GM19240 (cell line): ENCODE data around the gene GINS2.

Experiments
- DNase-seq: peaks from one replicate; pipeline ENCODE4 v3.0.0; 2011; ENCODE audit warnings: low spot score; ENCODE audit not compliant: insufficient read length

GINS2 gene

DNA sequence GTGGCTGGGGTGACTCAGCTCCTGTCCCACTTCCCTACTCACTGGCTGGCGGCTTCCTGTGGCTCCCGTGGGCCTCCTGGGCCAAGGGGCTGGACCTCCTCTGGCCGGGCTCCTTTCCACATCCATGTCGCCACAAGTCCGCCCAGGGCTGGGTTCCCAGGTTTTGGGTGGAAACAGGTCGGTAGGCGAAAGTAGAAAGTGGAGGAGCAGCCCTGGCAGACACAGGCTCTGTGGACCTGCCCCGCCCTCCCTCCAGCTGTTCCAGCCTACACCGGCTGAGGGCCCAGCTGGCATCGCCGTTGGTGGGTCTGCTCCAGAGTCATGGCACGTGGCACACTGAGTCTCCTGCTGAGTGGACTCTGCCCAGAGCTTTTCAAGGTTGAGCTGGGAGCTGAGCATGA lies 47.0 kb downstream of the GINS2 start:
- DNase-seq: no peak

DNA sequence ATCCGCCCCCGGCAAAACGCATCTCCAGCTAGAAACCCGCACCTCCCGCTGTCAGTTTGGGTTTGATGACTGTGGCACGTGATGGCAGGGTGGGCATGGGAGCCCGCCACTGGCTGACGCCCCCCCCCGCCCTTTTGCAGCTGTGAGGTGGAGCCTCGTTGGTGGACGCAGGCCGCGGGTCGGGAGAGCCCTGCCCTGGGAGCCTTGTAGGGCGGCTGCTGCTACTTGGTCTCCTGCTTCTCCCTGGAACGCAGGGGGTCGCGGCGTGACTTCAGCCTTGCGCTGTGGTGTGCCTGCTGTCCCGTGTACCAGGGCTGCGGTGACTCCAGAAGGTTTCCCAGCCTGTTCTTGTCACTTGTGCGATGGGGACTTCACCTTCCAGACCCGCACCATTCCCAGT lies 47.4 kb downstream of the GINS2 start:
- DNase-seq: no peak

DNA sequence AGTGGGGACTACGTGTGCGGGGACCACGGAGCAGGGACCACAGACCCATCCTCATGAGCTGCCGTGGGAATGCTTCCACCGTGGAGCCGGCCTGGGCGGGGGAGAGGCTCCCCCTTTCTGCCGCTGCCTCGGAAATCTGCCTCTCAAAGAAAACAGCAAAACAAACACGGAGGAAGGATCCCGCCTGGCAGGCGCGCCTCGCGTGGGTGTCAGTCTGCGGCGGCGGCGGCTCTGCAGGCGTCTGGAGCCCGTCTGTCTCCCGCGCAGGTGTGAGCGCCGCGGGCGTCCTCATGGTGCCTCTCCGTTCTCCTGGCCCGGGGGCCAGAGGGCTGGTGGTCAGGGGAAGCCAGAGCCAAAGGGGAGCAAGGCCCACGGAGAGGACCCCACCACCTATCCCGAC lies 48.2 kb downstream of the GINS2 start:
- DNase-seq: no peak

DNA sequence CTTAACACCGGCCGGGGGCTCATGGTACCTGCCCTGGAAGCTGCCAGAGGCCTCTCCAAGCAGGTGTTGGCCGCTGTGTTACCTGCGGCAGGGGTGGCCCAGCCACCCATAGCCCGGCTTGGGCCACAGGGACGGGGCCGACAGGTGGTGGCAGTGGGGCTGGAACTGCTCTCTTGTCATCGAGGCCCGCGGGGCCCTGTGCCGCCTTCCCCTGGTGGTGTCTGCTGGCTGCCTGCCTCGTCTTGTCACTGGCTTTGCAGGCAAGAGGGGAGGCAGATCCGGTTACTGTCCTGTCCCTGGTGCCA lies 48.5 kb downstream of the GINS2 start:
- no peak for DNase-seq

DNA sequence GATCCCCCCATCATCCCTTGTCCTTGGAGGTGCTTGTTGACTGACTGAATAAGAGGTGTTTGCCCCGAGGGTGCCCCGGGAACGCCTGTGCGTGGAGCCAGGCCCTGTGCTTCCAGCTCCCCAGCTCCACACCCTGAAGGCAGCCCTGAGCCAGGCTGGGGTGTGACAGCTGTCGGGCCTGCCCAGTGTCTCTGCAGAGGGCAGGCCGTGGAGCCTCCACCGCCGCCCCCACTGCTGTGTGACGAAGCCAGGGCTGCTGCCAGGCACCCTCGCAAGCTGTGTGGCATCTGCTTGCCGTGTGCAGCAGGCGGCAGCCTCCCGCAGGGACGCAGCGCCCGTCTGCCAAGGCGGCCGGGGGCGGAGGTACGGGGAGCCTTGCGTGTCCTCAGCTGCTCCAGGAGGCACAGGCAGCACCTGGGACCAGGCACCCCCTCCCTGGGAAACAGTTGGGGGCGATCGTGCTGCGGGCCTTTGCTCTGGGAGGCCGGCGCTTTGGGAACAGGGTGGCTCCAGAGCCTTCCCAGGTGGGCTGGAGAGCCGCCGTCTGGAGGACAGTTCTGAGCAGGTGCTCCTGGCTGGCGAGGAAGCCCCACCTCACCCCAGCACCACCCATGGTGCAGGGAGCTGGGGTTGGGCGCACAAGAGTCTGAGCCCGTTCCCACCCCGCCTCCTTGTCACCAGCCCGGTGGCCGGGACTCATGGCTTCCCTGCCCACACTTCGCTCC lies 49.1 kb downstream of the GINS2 start:
- DNase-seq: no peak

DNA sequence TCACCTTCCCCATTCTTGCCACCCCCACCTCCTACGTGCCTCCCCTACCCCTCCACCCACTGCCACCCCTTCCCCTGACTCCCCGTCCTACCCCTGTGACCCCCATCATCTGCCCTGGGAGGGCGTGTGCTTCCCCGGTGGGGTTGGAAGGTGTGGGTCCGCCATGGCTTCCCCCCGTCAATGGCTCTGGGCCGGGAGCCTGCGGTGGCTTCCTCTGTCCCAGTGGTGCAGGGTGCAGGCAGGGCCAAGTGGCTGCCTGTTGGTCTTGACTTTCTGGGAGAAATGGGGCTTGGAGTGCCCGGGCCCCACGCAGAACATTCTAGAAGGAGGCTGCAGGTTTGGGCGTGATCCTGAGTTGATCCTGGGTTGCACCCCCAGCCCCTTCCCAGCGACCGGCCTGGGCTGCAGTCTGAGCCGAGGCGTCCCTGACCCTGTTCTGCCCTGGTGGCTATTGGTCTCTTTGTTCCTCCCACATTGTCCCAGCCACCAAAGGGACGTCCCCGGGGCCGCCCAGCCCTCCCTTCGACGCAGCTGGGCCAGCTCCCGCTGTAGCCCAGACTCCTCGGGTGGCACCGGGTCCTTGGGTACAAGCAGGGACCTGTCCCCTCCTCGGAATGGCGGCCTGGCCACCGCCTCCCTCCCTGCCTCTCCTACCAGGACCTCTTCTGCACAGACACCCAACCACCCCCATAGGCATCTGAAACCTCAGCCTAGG lies 49.9 kb downstream of the GINS2 start:
- DNase-seq: no peak

DNA sequence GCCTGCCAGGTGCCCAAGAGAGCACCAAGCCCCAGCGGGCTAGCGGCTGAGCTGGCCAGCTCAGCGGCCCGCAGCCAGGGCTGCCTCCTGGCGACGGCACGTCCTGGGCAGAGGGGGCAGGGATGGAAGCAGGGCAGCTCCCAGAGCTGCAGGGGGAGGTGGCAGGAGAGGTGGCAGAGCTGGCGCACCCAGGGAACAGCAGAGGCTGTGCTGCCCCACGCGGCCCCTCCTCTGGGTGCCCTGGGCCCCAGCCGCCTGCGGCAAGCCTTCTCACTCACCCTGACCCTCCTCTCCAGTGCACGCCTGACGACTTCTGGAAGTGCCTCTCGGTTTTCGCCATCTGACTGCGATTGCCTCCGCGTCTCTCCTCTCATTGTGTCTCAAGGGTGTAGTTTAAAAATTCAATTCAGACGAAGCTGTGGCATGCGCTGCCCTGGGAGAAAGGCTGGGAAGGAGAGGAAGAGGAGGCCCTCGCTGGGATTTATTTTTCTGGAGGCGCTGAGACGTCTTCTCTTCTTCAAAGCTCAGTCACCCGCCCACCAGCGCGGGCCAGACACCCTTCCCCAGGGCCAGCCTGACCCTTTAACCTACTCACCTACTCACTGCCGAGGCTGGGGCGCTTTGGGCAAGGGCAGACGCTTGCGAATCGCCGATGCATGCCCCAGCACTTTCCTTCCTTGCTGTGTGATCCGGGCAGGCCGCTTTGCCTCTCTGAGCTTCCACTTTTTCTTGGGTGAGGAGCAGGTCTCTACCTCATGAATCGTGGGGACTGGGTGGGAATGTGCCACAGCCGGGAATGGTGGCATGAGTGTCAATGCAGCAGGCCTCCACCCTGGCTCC lies 50.7 kb downstream of the GINS2 start:
- DNase-seq: no peak

DNA sequence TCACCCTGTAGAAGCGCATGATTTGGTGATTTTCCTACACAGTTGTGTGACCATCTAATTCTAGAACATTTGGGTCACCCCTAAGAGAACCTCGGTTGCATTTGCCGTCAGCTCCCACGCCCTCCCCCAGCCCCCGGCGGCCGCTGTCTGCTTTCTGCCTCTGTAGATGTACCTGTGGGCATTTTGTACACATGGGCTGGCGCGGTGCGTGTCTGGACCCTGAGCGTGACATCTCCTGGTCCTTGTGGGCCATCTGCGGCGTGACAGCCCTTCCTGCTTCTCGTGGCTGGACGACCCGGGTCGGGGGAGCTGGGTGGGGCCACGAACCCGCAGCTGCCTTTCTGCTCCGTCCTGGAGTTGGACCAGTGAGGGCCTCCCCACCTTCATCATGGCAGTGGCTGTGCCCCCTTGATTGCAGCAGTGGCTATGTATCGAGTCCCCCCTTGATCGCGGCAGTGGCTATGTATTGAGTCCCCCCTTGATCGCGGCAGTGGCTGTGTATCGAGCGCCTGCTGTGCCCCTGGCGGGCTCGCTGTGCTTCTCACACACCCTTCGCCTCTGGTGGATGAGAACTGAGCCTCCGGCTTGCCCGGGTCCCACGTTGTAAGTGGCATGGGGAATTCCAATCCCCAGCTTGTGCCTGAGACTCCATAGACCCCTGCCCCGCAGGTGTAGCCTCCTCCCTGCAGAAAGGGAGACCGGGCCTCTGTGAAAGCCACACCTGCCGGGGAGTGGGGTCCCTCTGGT lies 51.5 kb downstream of the GINS2 start:
- no peak for DNase-seq

DNA sequence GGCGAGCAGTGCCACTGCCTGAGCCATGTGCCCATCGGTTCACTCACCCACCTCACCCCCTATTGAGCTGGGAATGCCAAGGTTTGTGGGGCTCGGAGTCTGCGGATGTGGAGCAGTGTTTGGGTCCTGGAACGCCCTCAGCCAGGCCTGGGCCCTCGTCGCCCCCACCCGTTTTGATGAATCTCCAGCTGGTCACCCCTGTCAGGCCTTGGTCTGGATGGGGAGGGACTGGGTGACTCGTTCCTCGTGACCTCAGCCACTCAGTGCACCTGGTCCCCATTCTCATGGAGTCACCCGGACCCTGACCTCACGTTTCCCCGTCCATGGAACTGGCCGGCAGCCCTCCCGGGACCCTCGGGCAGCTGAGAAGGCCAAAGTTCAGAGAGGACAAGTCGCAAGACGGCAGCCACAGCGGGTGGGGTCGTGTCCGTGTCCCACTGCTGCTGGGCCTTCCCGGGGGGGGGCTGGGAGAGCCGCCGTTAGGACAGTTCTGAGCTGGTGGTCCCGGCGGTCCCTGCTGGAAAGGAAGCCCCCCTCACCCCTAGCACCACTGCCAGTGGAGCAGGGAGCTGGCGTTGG lies 52.4 kb downstream of the GINS2 start:
- no peak for DNase-seq

DNA sequence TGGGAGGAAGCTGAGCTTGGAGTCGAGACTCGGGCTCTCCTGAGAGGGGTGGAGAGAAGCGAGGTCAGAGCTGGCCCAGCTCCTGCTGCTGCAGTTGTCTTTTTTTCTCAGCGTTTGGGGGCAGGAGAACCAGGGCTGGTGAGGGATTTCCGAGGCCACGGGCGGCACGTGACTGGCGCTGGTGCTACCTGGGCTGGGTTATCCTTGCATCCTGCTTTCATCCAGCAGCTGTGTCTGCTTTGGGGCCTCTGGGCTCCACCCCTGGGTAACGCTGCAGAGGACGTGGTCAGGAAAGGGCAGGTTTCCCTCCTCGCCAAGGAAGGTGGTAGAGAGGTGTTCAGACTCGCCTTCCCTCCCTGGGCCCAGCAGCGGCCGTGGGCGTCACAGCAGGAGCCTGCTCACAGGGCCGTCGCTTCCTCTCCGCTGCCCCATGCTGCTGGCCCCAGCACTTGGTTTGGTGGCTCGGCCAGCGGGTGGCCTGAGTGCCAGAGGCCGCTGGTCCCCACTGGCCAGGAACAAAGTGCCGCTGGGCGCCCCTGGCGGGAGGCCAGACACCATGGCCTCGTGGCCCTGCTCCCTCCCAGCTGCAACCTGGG lies 53.1 kb downstream of the GINS2 start:
- no peak for DNase-seq

DNA sequence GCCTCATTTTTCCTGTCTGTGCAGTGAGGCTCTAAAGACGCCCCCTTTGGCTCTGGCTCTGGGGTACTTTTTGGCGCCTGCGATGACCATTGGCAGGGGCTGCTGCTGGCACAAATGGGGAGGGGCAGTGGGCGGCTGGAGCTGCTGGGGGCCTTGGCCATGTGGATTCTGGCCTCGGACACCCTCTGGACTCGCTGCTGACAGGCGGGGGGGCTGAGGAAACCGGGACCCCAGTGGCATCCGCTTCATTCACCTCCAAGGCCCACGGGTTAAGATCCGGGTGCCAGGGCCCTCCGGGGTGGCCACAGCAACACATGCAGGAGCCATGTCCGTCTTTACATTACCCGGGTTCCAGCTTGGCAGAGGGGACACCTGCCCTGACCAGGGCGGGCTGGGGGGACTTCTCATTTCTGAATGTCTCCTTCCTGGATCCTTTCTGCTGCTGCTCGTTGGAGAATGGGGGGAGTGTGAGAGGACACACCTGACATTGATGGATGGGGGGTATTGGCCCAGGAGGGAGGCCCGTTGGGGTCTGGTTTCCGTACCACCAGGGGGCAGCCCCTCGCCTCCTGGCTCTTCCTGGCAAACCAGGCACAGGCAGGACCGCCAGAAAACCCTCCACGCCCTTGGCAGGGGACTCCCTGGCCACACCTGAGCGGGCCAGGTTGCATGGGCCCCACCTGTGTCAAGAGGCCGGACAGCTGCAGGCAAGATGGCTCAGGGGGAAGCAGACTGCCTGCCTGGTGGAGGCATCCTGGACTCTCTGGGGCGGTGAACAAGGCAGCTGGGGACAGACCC lies 53.8 kb downstream of the GINS2 start:
- DNase-seq: no peak

DNA sequence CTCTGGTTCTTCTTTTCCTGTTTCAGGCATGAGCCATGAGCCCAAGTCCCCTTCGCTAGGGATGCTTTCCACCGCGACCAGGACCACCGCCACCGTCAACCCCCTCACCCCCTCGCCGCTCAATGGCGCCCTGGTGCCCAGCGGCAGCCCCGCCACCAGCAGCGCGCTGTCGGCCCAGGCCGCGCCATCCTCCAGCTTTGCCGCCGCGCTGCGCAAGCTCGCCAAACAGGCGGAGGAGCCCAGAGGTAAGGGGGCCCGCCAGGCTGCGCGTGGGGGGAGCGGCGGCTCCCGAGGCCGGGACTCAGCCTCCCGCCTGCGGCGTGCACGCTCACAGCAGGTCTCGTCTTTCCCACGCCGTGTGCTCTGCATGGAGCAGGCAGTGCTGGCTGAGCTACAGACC lies 54.9 kb downstream of the GINS2 start:
- no peak for DNase-seq

DNA sequence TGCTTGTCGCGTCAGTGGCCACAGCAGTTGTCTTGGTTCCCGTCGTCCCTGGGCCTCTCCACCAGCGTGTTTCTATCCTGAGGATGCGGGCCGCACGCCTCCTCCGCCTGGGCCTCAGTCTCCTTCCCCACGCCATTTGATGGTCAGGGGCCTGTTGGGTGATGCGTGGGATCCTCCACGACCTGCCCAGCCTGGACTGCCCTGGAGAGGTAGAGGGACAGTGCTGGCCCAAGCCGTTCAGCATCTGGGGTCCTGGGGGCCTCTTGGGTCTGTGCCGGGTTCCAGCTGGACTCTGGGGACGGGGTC lies 55.4 kb downstream of the GINS2 start:
- DNase-seq: no peak

DNA sequence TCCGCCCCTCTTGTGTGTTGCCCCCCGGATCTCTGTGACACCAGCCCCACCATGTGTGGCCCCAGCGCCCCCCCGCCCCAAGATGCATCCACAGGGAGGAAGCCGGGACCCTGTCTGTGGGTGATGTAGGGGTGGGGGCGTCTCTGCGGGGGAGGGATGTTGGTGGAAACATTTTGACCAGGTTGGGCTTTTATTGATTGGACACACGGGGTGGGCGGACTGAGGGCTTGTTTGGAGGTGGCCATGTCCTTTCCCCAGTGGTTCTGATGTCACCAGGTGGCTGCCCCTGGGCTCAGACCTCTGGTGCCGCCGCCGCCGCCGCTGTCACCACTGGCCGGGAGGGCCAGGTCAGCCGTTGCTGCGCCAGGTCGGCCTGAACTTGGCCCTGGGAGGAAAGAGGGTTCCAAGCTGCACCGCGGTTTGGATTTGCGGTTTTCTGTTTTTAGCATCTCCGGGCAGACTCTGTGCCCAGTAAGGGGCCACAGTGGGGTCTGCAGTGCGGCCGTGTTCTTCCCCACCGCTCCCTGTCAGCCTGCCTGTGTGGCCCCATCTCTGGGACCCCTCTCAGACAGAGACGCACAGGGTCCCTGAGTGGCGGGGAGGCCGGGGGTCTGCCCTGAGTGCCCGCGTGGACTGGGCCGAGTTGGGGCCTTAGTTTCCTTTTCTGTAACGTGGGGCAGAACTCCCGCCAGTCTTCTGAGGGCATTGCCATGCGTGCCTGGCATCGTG lies 55.9 kb downstream of the GINS2 start:
- no peak for DNase-seq

DNA sequence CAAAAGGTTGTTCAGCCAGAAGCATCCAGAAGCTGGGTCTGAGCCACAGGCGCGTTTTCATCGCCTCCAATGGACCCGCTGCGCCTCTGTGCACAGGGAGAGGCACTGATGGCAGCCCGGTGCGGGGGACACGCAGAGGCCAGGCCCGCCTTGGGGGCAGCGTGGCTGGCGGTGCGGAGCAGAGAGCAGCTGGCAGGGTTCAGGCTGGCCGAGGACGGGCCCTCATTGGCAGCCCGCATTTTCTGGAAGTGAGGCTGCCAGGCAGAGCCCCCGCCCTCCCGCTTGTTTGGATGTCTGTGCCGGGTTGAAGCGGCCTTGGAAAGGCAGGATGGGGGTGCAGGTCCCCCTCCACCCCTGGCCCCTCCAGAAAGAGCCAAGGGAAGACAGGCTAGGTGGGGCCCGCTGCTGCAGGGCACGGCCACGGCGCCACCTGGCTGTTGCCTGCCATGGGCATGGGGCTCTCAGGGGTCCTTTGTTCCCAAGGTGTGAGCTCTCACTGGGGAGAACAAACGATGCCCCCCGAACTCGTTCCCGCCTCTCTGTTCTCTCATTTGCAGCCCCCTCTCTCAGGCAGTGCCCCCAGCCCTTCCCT lies 56.9 kb downstream of the GINS2 start:
- no peak for DNase-seq

DNA sequence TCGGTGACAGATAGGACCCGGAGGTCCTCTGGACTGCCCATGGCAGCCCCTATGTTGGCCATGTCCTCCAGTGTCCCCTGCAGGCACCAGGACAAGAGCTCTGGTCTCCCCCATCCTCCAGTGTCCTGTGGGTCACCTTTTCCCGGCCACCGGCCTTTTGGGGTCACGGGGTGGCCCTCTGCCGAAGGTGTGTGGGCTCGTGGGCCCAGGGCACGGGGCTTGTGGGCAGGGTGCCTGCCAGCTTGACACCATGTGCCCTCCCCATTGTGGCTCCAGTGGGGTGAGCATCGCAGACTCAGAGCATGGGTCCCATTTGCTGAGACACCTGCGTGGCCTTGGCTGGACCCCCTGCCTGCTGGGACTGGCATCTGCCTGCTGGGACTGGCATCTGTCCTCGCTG lies 57.5 kb downstream of the GINS2 start:
- no peak for DNase-seq

DNA sequence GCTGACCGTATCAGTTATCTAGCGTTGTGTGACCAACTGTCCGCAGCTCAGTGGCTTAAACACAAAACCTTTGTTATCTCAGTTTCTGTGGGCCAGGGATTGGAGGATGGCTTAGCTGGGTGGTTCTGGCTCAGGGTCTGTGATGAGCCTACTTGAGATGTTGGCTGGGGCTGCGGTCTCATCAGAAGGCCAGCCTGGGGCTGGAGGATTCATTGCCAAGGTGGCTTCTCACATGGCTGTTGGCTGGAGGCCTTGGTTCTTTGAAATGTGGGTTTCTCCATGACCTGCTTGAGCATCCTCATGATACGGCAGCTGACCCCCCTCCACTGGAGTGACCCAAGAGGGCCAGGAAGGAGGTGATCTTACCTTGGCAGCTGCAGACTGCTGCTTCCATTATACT lies 58.9 kb downstream of the GINS2 start:
- DNase-seq: no peak

DNA sequence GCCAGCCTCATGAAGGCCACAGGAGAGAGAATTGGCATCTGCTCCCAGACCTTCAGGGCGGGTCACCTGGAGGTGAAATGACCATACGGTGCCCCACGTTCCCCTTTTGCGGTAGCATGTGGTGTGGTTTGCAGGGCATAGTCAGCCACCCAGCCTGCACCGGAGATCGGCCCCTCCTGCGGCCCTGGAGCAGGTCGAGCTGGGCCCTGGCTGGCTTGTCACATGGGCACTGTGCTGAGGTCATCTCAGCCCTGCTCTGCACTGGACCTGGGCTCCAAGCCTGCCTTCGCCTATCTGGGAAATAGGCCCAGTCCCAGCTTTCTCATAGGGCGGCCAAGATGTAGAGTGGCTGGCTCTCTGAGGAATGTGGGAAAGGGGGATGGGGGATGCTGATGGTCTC lies 59.4 kb downstream of the GINS2 start:
- no peak for DNase-seq

DNA sequence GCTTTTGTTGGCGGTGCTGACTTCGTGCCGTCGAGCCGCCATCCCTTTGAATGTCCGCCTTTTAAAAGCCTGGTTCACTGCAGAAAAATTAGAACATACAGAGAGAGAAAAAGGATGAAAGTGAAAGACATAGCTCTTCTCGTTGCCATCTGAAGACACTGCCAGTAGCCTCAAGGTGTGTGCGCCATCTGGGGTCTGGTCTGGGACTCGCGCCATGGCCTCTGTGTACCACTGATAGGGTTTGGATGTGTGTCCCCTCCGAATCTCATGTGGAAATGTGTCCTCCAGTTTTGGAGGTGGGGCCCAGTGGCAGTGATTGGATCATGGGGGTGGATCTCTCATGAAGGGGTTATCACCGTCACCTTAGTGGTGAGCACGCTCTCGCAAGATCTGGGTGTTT lies 60.1 kb downstream of the GINS2 start:
- DNase-seq: no peak

DNA sequence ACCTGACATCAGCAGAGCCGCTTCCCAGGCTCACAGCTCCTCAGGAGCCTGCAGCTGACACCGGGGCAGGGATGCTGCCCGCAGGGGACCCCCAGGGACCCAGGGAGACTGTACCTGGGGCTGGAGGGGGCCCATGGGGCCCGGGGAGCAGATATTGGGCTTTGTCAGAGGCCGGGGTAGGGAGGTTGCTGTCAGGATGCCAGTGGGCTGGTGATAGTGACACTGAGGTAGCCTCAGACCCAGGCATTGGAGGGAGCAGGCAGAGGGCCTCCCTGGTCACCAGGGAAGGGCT lies 60.5 kb downstream of the GINS2 start:
- DNase-seq: no peak
